ENCODE data around the gene EBI3. TPM values are rescaled to one million over a fixed set of nuclear protein-coding genes. Genes with fewer than 3 reads are reported as not detected.
A peak's percentile ranks its signal among the peaks of the same experiment; 100 is the strongest.

The EBI3 gene
- total RNA-seq, 1 experiment from 2014 or later, result 1.4 TPM

DNA sequence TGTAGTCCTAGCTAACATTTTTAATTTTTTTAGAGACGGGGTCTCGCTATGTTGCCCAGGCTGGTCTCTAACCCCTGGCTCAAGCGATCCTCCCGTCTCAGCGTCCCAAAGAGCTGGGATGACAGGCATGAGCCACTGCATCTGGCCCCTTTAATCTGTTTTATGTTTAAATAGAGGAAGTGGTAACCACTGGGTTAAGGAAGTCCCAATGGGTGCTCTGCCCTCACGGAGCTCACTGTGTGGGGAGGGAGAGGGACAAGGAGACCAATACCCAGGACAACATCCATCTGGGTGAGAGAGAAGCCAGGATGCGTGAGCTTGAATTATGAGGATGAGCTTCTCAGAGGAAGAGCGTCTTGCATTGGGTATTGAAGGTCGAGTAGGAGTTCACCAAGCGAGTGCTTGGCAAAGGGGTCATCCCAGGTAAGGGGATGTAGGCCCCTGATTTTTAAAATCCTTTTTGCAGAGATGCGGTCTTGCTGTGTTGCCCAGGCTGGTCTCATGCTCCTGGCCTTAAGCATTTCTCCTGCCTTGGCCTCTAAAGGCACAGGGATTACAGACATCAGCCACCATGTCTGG lies 31.4 kb downstream of the EBI3 start:
- H4K91ac ChIP-seq (ENCODE audit: insufficient read length, low read depth, low read length), result no peak overlapping the region
- no peak overlapping the region for H3K18ac ChIP-seq (ENCODE audit: insufficient read length, low read depth, low read length)
- H3K27me3 Mint-ChIP-seq (ENCODE audit: low read depth), result no peaks in the 10 kb centered on the region
- H2AK5ac ChIP-seq (ENCODE audit: insufficient read length, low read length), result no peak overlapping the region
- H3K56ac ChIP-seq (ENCODE audit: insufficient read length, low read depth, low read length), result no peak overlapping the region
- no peak overlapping the region for H2BK15ac ChIP-seq (ENCODE audit: low read depth, low read length)
- H4K20me1 ChIP-seq (ENCODE audit: control insufficient read depth, insufficient read depth, insufficient read length), result no peaks in the 10 kb centered on the region
- H2BK12ac ChIP-seq (ENCODE audit: insufficient read length, low read depth, low read length), result no peak overlapping the region
- H2BK20ac ChIP-seq (ENCODE audit: low read depth, low read length, poor library complexity, severe bottlenecking), result no peak overlapping the region
- H3K36me3 Mint-ChIP-seq (ENCODE audit: insufficient read depth in 1 of 3, low read depth in 3 of 3), result peaks cover 20 to 67% (median 50%) of the 10 kb centered on the region in 3 experiments
- no peak overlapping the region for H4K8ac ChIP-seq (replicated peaks; ENCODE audit: insufficient read length, low read depth, low read length)
- H3K4ac ChIP-seq (ENCODE audit: low read depth, low read length), result no peak overlapping the region
- no peak overlapping the region for H2AFZ ChIP-seq (ENCODE audit: low read length)
- H3K27ac Mint-ChIP-seq, result peak overlapping the region in 1 of 3 experiments; percentile 89; a peak in 2 of 7 replicates
- no peaks in the 10 kb centered on the region for H3K4me1 ChIP-seq (ENCODE audit: insufficient read depth, low read length)
- H3K4me3 Mint-ChIP-seq, result no peak overlapping the region
- H3K9me3 ChIP-seq (ENCODE audit: control insufficient read depth, low read depth, low read length), result peaks cover 8% of the 10 kb centered on the region
- H3K27me3 ChIP-seq (ENCODE audit: insufficient read depth, low read length), result no peaks in the 10 kb centered on the region
- no peak overlapping the region for H3K9ac ChIP-seq (ENCODE audit: extremely low read depth, insufficient read length, low read length)
- H2BK120ac ChIP-seq (ENCODE audit: low read depth, low read length, poor library complexity, severe bottlenecking), result no peak overlapping the region
- H4K5ac ChIP-seq (ENCODE audit: insufficient read length, low read depth, low read length), result no peak overlapping the region
- H3K27ac ChIP-seq (ENCODE audit: insufficient read length, low read depth, low read length), result no peak overlapping the region
- no peaks in the 10 kb centered on the region for H3K4me1 Mint-ChIP-seq
- TF ChIP-seq, protein P1, sequence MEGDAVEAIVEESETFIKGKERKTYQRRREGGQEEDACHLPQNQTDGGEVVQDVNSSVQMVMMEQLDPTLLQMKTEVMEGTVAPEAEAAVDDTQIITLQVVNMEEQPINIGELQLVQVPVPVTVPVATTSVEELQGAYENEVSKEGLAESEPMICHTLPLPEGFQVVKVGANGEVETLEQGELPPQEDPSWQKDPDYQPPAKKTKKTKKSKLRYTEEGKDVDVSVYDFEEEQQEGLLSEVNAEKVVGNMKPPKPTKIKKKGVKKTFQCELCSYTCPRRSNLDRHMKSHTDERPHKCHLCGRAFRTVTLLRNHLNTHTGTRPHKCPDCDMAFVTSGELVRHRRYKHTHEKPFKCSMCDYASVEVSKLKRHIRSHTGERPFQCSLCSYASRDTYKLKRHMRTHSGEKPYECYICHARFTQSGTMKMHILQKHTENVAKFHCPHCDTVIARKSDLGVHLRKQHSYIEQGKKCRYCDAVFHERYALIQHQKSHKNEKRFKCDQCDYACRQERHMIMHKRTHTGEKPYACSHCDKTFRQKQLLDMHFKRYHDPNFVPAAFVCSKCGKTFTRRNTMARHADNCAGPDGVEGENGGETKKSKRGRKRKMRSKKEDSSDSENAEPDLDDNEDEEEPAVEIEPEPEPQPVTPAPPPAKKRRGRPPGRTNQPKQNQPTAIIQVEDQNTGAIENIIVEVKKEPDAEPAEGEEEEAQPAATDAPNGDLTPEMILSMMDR (conservative IDR thresholded peaks at IDR 0.05), result no peak
- no peak overlapping the region for H3K14ac ChIP-seq (ENCODE audit: insufficient read depth, low read length)
- no peak overlapping the region for H3K23ac ChIP-seq (ENCODE audit: insufficient read length, low read depth, low read length)
- no peak for DNase-seq
- H3K9me3 Mint-ChIP-seq, result peaks cover 8 to 12% of the 10 kb centered on the region in 2 experiments; a peak in 4 of 5 replicates
- WGBS (ENCODE audit: extremely low coverage, insufficient read length, low lambda C conversion rate), result no CpG with 5 or more reads among the region's 11 CpGs
- no peak overlapping the region for H3T11ph ChIP-seq (ENCODE audit: low read length)
- H2BK5ac ChIP-seq (ENCODE audit: insufficient read length, low read length), result no peak overlapping the region
- no peaks in the 10 kb centered on the region for H3K79me1 ChIP-seq (ENCODE audit: insufficient read depth, low read depth, low read length, poor library complexity, severe bottlenecking)
- no peak overlapping the region for H3K4me2 ChIP-seq (ENCODE audit: insufficient read depth, insufficient read length, low read length)
- no peaks in the 10 kb centered on the region for H3K79me2 ChIP-seq (ENCODE audit: insufficient read depth, low read length)
- no peaks in the 10 kb centered on the region for H3K23me2 ChIP-seq (ENCODE audit: insufficient read length, low read depth, low read length, poor library complexity, severe bottlenecking)
